H1 (cell line): ENCODE results near the gene MVD. TPM values are rescaled to one million over a fixed set of nuclear protein-coding genes. Genes with fewer than 3 reads are reported as not detected.

Experiments
- ASH2L ChIP-seq: fragments of 200-600, 300-600 bp; sonication (generic); IDR thresholded peaks from one replicate; pipeline ENCODE4 v1.7.1; 2017; ENCODE audit warnings: low read length
- BCL11A ChIP-seq, 2 experiments: IDR thresholded peaks; one replicate each; pipeline ENCODE4 v1.6.1; 2011; ENCODE audit warnings: low read depth in 2 of 2, low read length in 2 of 2, mild to moderate bottlenecking in 2 of 2
- CBX5 ChIP-seq: fragments of 300-800, 300-1000 bp; sonication (generic); IDR thresholded peaks from 2 replicates; pipeline ENCODE4 v1.7.1; 2016; ENCODE audit warnings: antibody characterized with exemption, low read length, low read depth
- CHD1 ChIP-seq: IDR thresholded peaks from 2 replicates; pipeline ENCODE4 v1.6.1; 2012; ENCODE audit warnings: low read depth, low read length, improper control_type of control experiment
- CTBP2 ChIP-seq: IDR thresholded peaks from 2 replicates; pipeline ENCODE4 v1.7.0; 2011; ENCODE audit warnings: borderline replicate concordance, mild to moderate bottlenecking, moderate library complexity, mixed read lengths, low read length; ENCODE audit not compliant: insufficient read depth, insufficient read length
- EP300 ChIP-seq, 2 experiments: IDR thresholded peaks; 1 replicate in 1 of 2; 2 replicates in 1 of 2; pipeline ENCODE4 v1.6.1; 2011 to 2012; ENCODE audit warnings: low read depth in 2 of 2, low read length in 2 of 2, mild to moderate bottlenecking in 2 of 2, borderline replicate concordance in 1 of 2, inconsistent platforms in 1 of 2, moderate library complexity in 1 of 2
- FOSL1 ChIP-seq: IDR thresholded peaks from 2 replicates; pipeline ENCODE4 v1.6.1; 2011; ENCODE audit warnings: mild to moderate bottlenecking, low read depth, low read length, moderate library complexity; ENCODE audit not compliant: insufficient read depth
- GABPA ChIP-seq: IDR thresholded peaks from 2 replicates; pipeline ENCODE4 v1.6.1; 2011; ENCODE audit warnings: mild to moderate bottlenecking, low read length, moderate library complexity, borderline replicate concordance; ENCODE audit not compliant: insufficient read depth
- HDAC2 ChIP-seq, 2 experiments: fragments of 300-600 bp in 1 of 2; sonication (generic) in 1 of 2; IDR thresholded peaks; 2 replicates each; pipeline ENCODE4 v1.6.1; 2011 to 2012; ENCODE audit warnings: low read depth in 2 of 2, low read length in 2 of 2, mild to moderate bottlenecking in 2 of 2, moderate library complexity in 2 of 2, borderline replicate concordance in 1 of 2, inconsistent platforms in 1 of 2
- JUN ChIP-seq: IDR thresholded peaks from 2 replicates; pipeline ENCODE4 v1.6.1; 2011; ENCODE audit warnings: low read depth, mild to moderate bottlenecking, improper control_type of control experiment, low read length
- KDM1A ChIP-seq: fragments of 200-600, 300-600 bp; sonication (generic); IDR thresholded peaks from 2 replicates; pipeline ENCODE4 v1.7.1; 2016; ENCODE audit warnings: mild to moderate bottlenecking, low read length, borderline replicate concordance
- KDM4A ChIP-seq: IDR thresholded peaks from one replicate; pipeline ENCODE4 v1.7.1; 2012; ENCODE audit warnings: low read depth, mild to moderate bottlenecking, moderate library complexity, low read length, inconsistent platforms; ENCODE audit not compliant: severe bottlenecking
- MAX ChIP-seq: IDR thresholded peaks from 2 replicates; pipeline ENCODE4 v1.6.1; 2012; ENCODE audit warnings: inconsistent platforms
- NANOG ChIP-seq: IDR thresholded peaks from 2 replicates; pipeline ENCODE4 v1.6.1; 2011; ENCODE audit warnings: low read length, low read depth, mild to moderate bottlenecking, inconsistent platforms; ENCODE audit not compliant: insufficient read depth, poor library complexity, severe bottlenecking
- POLR2A ChIP-seq, 2 experiments: IDR thresholded peaks; 1 replicate in 1 of 2; 2 replicates in 1 of 2; pipeline ENCODE4 v1.6.1; 2011; ENCODE audit warnings: low read depth in 2 of 2, low read length in 2 of 2, mild to moderate bottlenecking in 2 of 2; ENCODE audit errors: control extremely low read depth in 1 of 2
- RNF2 ChIP-seq: fragments of 200-900, 300-1000 bp; sonication (generic); IDR thresholded peaks from 2 replicates; pipeline ENCODE4 v1.7.1; 2016; ENCODE audit warnings: borderline replicate concordance, low read depth, mild to moderate bottlenecking, antibody characterized with exemption, low read length; ENCODE audit not compliant: poor library complexity, severe bottlenecking; ENCODE audit errors: missing control alignments
- SP4 ChIP-seq: IDR thresholded peaks from 2 replicates; pipeline ENCODE4 v1.6.1; 2012; ENCODE audit warnings: low read length, inconsistent platforms
- SRF ChIP-seq: IDR thresholded peaks from 2 replicates; pipeline ENCODE4 v1.6.1; 2011; ENCODE audit warnings: mild to moderate bottlenecking, low read depth, low read length, moderate library complexity
- TAF1 ChIP-seq: IDR thresholded peaks from 2 replicates; pipeline ENCODE4 v1.6.1; 2011; ENCODE audit warnings: mild to moderate bottlenecking, low read depth, low read length
- USF2 ChIP-seq: IDR thresholded peaks from 2 replicates; pipeline ENCODE4 v1.6.1; 2011; ENCODE audit warnings: low read length, improper control_type of control experiment
- YY1 ChIP-seq: IDR thresholded peaks from 2 replicates; pipeline ENCODE4 v1.6.1; 2011; ENCODE audit warnings: low read depth, mild to moderate bottlenecking, low read length
- ZNF274 ChIP-seq: IDR thresholded peaks from 2 replicates; pipeline ENCODE4 v1.7.0; 2012; ENCODE audit warnings: low read length, borderline replicate concordance; ENCODE audit errors: extremely low read depth
- polyA plus RNA-seq, 7 experiments: library from polyadenylated mRNA; depleted of rRNA in 3 of 7; stranded (reverse) in 5 of 7; unstranded in 2 of 7; fragments of >200 nt in 5 of 7; fragments of 200-250 nt in 2 of 7; gene quantifications; 1 replicate in 5 of 7; 2 replicates in 1 of 7; 4 replicates in 1 of 7; pipeline versions ENCODE4 v1.2.1 to v1.2.3, GENCODE V29; 2011 to 2013; ENCODE audit warnings: missing spikeins in 2 of 7, mixed read lengths in 2 of 7
- total RNA-seq: library from RNA; stranded (reverse); fragmentation: NEBNext Ultra II Directional; extraction: Animal tissue kit (Norgen Biotek cat#: 25700); gene quantifications from 2 replicates; pipeline ENCODE4 v1.2.1, GENCODE V29; 2021
- TF ChIP-seq, protein P1 (sequence below): IDR thresholded peaks from 2 replicates; pipeline ENCODE4 v1.6.1; 2012; ENCODE audit warnings: inconsistent platforms

MVD gene
- total and polyA plus RNA-seq, 2 of the 8 experiments (the other 6 are each of a cell fraction or from before 2014, with no cell fraction given): 47.2 to 77.3 TPM

DNA sequence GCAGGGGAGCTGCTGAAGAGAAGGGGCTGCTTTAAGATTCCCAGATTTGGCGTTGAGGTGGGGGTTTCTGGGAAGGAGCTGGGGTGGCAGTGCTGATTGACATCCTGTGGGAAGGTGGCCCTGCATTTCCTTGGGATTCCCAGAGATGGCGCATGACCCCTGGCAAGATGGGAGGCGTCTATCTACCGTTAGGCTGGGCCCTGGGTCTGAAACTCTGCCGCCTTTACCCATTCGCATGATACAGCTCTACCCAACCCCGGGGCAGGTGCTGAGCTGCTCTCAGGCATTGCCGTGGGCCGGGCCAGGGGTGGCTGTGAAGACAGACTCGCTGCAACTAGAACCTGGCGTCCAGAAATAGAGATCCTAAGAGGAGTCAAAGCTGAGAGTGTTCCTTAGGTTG, 9.9 kb upstream of the MVD start (continued):
- TF ChIP-seq GABPA (peak; percentile 14; the same call in 1 of the 2 replicates), YY1 (0 out of 2 replicates have a peak, but pooled peaks have one; percentile 36), CBX5 (no peak), POLR2A (IDR thresholded peaks at IDR 0.05; ENCODE audit: control extremely low read depth in 1 of 2, low read depth in 2 of 2, low read length in 2 of 2) (no peak), SP4 (no peak), FOSL1 (no peak), HDAC2 (IDR thresholded peaks at IDR 0.05; ENCODE audit: borderline replicate concordance in 1 of 2, low read depth in 2 of 2, low read length in 2 of 2) (no peak), CHD1 (no peak), RNF2 (no peak), NANOG (no peak), USF2 (no peak), EP300 (IDR thresholded peaks at IDR 0.05; ENCODE audit: borderline replicate concordance in 1 of 2, low read depth in 2 of 2, low read length in 2 of 2) (no peak), BCL11A (IDR thresholded peaks at IDR 0.05; ENCODE audit: low read depth in 2 of 2, low read length in 2 of 2) (no peak), KDM1A (no peak), MAX (no peak; the same call in 1 of the 2 replicates), SRF (no peak), TAF1 (no peak), KDM4A (no peak), CTBP2 (no peak), JUN (no peak), ASH2L (no peak), ZNF274 (no peak)
- TF ChIP-seq, protein P1, sequence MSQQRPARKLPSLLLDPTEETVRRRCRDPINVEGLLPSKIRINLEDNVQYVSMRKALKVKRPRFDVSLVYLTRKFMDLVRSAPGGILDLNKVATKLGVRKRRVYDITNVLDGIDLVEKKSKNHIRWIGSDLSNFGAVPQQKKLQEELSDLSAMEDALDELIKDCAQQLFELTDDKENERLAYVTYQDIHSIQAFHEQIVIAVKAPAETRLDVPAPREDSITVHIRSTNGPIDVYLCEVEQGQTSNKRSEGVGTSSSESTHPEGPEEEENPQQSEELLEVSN: peak; percentile 21; the same call in 1 of the 2 replicates
